Skin epidermis (tissue), 12 donors: ENCODE data around the gene PKP4.
"Not testable (repeated sequence)": the region's sequence is repeated elsewhere in the genome, so short reads cannot be mapped to it uniquely, and the experiment has no call there.

Experiments used
- H3K27ac ChIP-seq, 21 experiments: fragments of 200-600 bp; sonication (generic) in 11 of 21; one replicate each; pipeline ENCODE4 v1.5.0; 2020; ENCODE audit warnings: mild to moderate bottlenecking in 3 of 21, inconsistent platforms in 2 of 21, moderate library complexity in 2 of 21
- H3K4me3 ChIP-seq, 7 experiments: fragments of 200-600 bp; sonication (generic) in 2 of 7; one replicate each; pipeline ENCODE4 v1.5.0; 2020; ENCODE audit warnings: inconsistent platforms in 2 of 7, mild to moderate bottlenecking in 2 of 7, moderate library complexity in 1 of 7

PKP4 gene

GRCh38 chr2:158695305-158695704, 238.6 kb downstream of the PKP4 start:
- H3K4me3 ChIP-seq = no peak overlapping the region
- H3K27ac ChIP-seq = no peak overlapping the region

GRCh38 chr2:158695744-158696143, 239.0 kb downstream of the PKP4 start:
- H3K4me3 ChIP-seq, H3K27ac ChIP-seq: not testable (repeated sequence)

- Histone ChIP-seq H3K27ac (no peak overlapping the region), H3K4me3 (no peak overlapping the region)
Observed at GRCh38 chr2:158699323-158699722, 242.6 kb downstream of the PKP4 start.

- H3K4me3 ChIP-seq = no peak overlapping the region
Observed at GRCh38 chr2:158701101-158701500, 244.3 kb downstream of the PKP4 start.

GRCh38 chr2:158702740-158703139, 246.0 kb downstream of the PKP4 start:
- Histone ChIP-seq H3K27ac (no peak overlapping the region), H3K4me3 (no peak overlapping the region)

More at GRCh38 chr2:158701101-158701500, 244.3 kb downstream of the PKP4 start:
- no peak overlapping the region for H3K27ac ChIP-seq

- H3K27ac ChIP-seq, H3K4me3 ChIP-seq: not testable (repeated sequence)
Observed at GRCh38 chr2:158704724-158705465, 248.1 kb downstream of the PKP4 start.

- Histone ChIP-seq H3K27ac (no peak overlapping the region), H3K4me3 (no peak overlapping the region)
Observed at GRCh38 chr2:158712791-158713522, 256.2 kb downstream of the PKP4 start.

GRCh38 chr2:158713523-158714138, 256.9 kb downstream of the PKP4 start:
- no peak overlapping the region for H3K4me3 ChIP-seq
- H3K27ac ChIP-seq = no peak overlapping the region

GRCh38 chr2:158714420-158714819, 257.7 kb downstream of the PKP4 start:
- no peak overlapping the region for H3K4me3 ChIP-seq

GRCh38 chr2:158715357-158715756, 258.6 kb downstream of the PKP4 start:
- Histone ChIP-seq H3K4me3 (no peak overlapping the region), H3K27ac (peak overlapping the region in 8 of 21 experiments; percentile 3 to 48 (median 30))

More at GRCh38 chr2:158714420-158714819, 257.7 kb downstream of the PKP4 start:
- H3K27ac ChIP-seq = no peak overlapping the region

GRCh38 chr2:158716121-158716791, 259.5 kb downstream of the PKP4 start:
- Histone ChIP-seq H3K4me3 (no peak overlapping the region), H3K27ac (peak overlapping the region in 11 of 21 experiments; percentile 21 to 74 (median 62))

- Histone ChIP-seq H3K27ac (peak overlapping the region in 12 of 21 experiments; percentile 8 to 74 (median 62)), H3K4me3 (no peak overlapping the region)
Observed at GRCh38 chr2:158716921-158717320, 260.2 kb downstream of the PKP4 start.

- Histone ChIP-seq H3K4me3 (no peak overlapping the region), H3K27ac (peak overlapping the region in 11 of 21 experiments; percentile 8 to 74 (median 62))
Observed at GRCh38 chr2:158717366-158718195, 260.8 kb downstream of the PKP4 start.

- Histone ChIP-seq H3K4me3 (no peak overlapping the region), H3K27ac (peak overlapping the region in 5 of 21 experiments; percentile 14 to 45 (median 28))
Observed at GRCh38 chr2:158718196-158718585, 261.4 kb downstream of the PKP4 start.

GRCh38 chr2:158718851-158719250, 262.1 kb downstream of the PKP4 start:
- Histone ChIP-seq H3K27ac (peak overlapping the region in 2 of 21 experiments; percentile 44 to 45), H3K4me3 (no peak overlapping the region)

- no peak overlapping the region for H3K27ac ChIP-seq
- no peak overlapping the region for H3K4me3 ChIP-seq
Observed at GRCh38 chr2:158719403-158719802, 262.7 kb downstream of the PKP4 start.

GRCh38 chr2:158722266-158723105, 265.7 kb downstream of the PKP4 start:
- Histone ChIP-seq H3K4me3 (no peak overlapping the region), H3K27ac (peak overlapping the region in 14 of 21 experiments; percentile 7 to 81 (median 53))

- H3K27ac ChIP-seq = peak overlapping the region in 17 of 21 experiments; percentile 0 to 81 (median 51)
- H3K4me3 ChIP-seq = no peak overlapping the region
Observed at GRCh38 chr2:158723181-158723838, 266.6 kb downstream of the PKP4 start.
